Calu3 (cell line): ENCODE results near the gene TMCC1. TPM values are rescaled to one million over a fixed set of nuclear protein-coding genes. Genes with fewer than 3 reads are reported as not detected.
"Not testable (repeated sequence)": the region's sequence is repeated elsewhere in the genome, so short reads cannot be mapped to it uniquely, and the experiment has no call there.

Source experiments
- BruUV-seq: library from RNA; stranded (reverse); fragments of 400-500 nt; replicated peaks from 2 replicates; lab custom pipeline; 2021; lab: Mats Ljungman, UMichigan
- CTCF ChIA-PET: fragments of 300-600 bp; sonication (Branson Sonifier 250); formaldehyde crosslinking; loops from one replicate; lab custom pipeline; 2022; ENCODE audit warnings: antibody characterized with exemption; lab: Charles Lee
- DNase-seq: peaks from one replicate; pipeline ENCODE4 v3.0.0; 2022
- H3K27ac Mint-ChIP-seq: one replicate; pipeline ENCODE4 v1.8.0; 2022; ENCODE audit warnings: mixed read lengths; ENCODE audit not compliant: unreplicated experiment
- H3K27me3 Mint-ChIP-seq: one replicate; pipeline ENCODE4 v1.8.0; 2022; ENCODE audit warnings: mixed read lengths; ENCODE audit not compliant: unreplicated experiment
- H3K36me3 Mint-ChIP-seq: one replicate; pipeline ENCODE4 v1.8.0; 2022; ENCODE audit warnings: mild to moderate bottlenecking, moderate library complexity, mixed read lengths; ENCODE audit not compliant: insufficient read depth, unreplicated experiment
- H3K4me1 Mint-ChIP-seq: one replicate; pipeline ENCODE4 v1.8.0; 2022; ENCODE audit warnings: mild to moderate bottlenecking, low read depth, mixed read lengths; ENCODE audit not compliant: unreplicated experiment
- H3K4me3 Mint-ChIP-seq: one replicate; pipeline ENCODE4 v1.8.0; 2022; ENCODE audit warnings: mild to moderate bottlenecking, low read depth, moderate library complexity, mixed read lengths; ENCODE audit not compliant: unreplicated experiment
- H3K9me3 Mint-ChIP-seq: one replicate; pipeline ENCODE4 v1.8.0; 2022; ENCODE audit warnings: low read depth, mixed read lengths; ENCODE audit not compliant: unreplicated experiment
- intact Hi-C: fragments of 100-400 bp; cut with micrococcal nuclease; formaldehyde crosslinking; loops from one replicate; pipeline ENCODE4 v1.10.0; 2022; ENCODE audit not compliant: unreplicated experiment
- total RNA-seq: library from RNA; stranded (reverse); gene quantifications from 2 replicates; pipeline ENCODE4 v1.2.3, GENCODE V29; 2022
- TF ChIP-seq, protein P1 (sequence below): fragments of 200-600 bp; IDR thresholded peaks from one replicate; pipeline ENCODE4 v1.8.0; 2022; ENCODE audit warnings: antibody characterized with exemption; ENCODE audit not compliant: unreplicated experiment

The TMCC1 gene
- total RNA-seq, 1 experiment from 2014 or later, result 57.2 TPM

DNA sequence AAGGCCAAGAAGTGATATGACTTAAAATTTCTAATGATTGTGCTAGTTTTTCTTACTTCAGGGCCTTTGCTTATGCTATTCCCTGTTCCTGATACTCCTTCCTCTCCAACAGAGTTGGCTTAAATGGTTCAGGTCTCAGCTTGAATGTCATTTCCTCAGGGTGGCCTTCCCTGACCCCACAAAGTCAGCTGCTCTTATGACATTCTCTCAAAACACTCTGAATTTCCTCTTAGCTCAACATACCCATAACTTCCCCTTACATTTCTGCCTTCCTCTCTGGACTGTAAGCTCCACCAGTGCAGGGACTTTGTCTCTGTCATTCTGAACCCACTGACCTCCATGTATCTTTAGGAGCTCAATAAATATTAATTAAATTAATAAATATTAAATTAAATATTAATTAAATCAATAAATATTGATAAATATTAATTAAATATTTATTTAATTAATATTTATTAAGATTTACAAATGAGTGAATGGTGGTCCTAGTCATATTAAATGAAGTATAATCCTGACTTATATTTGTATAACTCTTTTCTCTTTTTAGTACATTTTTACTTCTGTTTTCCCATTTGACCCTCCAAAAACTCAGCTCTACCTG, 17.9 kb upstream of the TMCC1 start:
- Mint-ChIP-seq H3K27ac (peak overlapping the region; percentile 25), H3K36me3 (peaks cover 5% of the 10 kb centered on the region), H3K4me3 (no peak overlapping the region), H3K27me3 (no peaks in the 10 kb centered on the region), H3K4me1 (peaks cover 19% of the 10 kb centered on the region), H3K9me3 (peaks cover 11% of the 10 kb centered on the region)
- BruUV-seq, result no TSS peak
- CTCF ChIA-PET, result interaction anchor here (1.0 to 1.2 kb wide), 2 partner anchors 185 to 421 kb away, joined by 3 read pairs; no protein-coding TSS in a partner anchor
- DNase-seq, result no peak
- TF ChIP-seq, protein P1, sequence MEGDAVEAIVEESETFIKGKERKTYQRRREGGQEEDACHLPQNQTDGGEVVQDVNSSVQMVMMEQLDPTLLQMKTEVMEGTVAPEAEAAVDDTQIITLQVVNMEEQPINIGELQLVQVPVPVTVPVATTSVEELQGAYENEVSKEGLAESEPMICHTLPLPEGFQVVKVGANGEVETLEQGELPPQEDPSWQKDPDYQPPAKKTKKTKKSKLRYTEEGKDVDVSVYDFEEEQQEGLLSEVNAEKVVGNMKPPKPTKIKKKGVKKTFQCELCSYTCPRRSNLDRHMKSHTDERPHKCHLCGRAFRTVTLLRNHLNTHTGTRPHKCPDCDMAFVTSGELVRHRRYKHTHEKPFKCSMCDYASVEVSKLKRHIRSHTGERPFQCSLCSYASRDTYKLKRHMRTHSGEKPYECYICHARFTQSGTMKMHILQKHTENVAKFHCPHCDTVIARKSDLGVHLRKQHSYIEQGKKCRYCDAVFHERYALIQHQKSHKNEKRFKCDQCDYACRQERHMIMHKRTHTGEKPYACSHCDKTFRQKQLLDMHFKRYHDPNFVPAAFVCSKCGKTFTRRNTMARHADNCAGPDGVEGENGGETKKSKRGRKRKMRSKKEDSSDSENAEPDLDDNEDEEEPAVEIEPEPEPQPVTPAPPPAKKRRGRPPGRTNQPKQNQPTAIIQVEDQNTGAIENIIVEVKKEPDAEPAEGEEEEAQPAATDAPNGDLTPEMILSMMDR, result no peak
- intact Hi-C loops, result no loop called here

DNA sequence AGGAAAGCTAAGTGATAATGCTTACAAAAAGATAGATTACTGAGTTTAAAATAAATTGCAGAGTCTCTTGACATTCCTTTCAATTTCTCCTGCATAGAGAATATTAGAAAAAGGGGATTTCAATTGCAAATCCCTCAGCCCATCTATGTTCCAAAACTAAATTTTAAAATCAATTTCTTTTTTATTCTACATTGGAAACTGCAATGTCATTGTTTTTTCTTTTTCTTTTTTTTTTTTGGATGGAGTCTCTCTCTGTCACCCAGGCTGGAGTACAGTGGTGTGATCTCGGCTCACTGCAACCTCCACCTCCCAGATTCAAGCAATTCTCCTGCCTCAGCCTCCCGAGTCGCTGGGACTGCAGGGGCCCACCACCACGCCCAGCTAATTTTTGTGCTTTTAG, 15.7 kb upstream of the TMCC1 start:
- intact Hi-C loops, H3K36me3 Mint-ChIP-seq, BruUV-seq, H3K9me3 Mint-ChIP-seq, DNase-seq, H3K27me3 Mint-ChIP-seq, H3K4me3 Mint-ChIP-seq: not testable (repeated sequence)
- CTCF ChIA-PET, result interaction anchor here (1.3 to 2.2 kb wide), 4 partner anchors 13 to 419 kb away, joined by 5 to 9 read pairs (median 6); partner anchors contain the start of gene TMCC1
- H3K27ac Mint-ChIP-seq, result peak overlapping the region; percentile 63
- H3K4me1 Mint-ChIP-seq, result peaks cover 19% of the 10 kb centered on the region

DNA sequence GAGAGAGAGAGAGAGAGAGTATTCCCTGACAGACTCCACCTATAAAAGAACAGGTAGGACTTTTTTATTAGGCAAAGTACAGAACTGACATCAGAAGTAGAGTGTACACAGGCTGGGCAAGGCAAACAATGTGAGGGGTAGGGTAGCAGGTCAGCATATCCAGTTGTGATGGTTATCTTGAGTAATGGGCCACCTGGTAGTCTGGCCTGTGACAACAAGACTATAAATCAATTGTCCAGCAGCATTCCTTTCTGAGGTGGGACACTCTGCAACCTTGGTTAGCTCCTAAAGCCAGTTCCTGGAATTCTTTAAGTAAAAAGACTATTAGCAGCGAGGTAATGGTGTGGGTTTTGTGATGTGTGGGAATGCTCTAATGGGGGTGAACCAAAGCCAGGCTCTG, 14.9 kb upstream of the TMCC1 start:
- CTCF ChIA-PET, result interaction anchor here (0.6 to 2.2 kb wide), 10 partner anchors 14 to 482 kb away, joined by 3 to 9 read pairs (median 4); partner anchors contain the start of gene TMCC1
- peak overlapping the region; percentile 63 for H3K27ac Mint-ChIP-seq
- TF ChIP-seq, protein P1, result no peak
- no TSS peak for BruUV-seq
- peak overlapping the region; percentile 5 for H3K4me3 Mint-ChIP-seq
- H3K4me1 Mint-ChIP-seq, result peaks cover 19% of the 10 kb centered on the region
- DNase-seq, result peak; percentile 74
- no peaks in the 10 kb centered on the region for H3K27me3 Mint-ChIP-seq
- peaks cover 10% of the 10 kb centered on the region for H3K9me3 Mint-ChIP-seq
- H3K36me3 Mint-ChIP-seq, result no peaks in the 10 kb centered on the region
- intact Hi-C loops, result no loop called here

DNA sequence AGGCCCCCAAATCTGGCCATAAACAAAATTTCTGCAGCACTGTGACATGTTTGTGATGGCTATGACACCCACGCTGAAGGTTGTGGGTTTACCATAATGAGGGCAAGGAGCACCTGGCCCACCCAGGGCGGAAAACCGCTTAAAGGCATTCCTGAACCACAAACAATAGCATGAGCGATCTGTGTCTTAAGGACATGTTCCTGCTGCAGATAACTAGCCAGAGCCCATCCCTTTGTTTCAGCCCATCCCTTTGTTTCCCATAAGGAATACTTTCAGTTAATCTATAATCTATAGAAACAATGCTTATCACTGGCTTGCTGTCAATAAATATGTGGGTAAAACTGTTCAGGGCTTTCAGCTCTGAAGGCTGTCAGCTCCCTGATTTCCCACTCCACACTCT, 7.8 kb upstream of the TMCC1 start:
- H3K4me1 Mint-ChIP-seq, DNase-seq, H3K27me3 Mint-ChIP-seq, BruUV-seq, CTCF ChIA-PET, H3K36me3 Mint-ChIP-seq, intact Hi-C loops, H3K4me3 Mint-ChIP-seq, H3K27ac Mint-ChIP-seq: not testable (repeated sequence)
- H3K9me3 Mint-ChIP-seq, result peaks cover 19% of the 10 kb centered on the region

DNA sequence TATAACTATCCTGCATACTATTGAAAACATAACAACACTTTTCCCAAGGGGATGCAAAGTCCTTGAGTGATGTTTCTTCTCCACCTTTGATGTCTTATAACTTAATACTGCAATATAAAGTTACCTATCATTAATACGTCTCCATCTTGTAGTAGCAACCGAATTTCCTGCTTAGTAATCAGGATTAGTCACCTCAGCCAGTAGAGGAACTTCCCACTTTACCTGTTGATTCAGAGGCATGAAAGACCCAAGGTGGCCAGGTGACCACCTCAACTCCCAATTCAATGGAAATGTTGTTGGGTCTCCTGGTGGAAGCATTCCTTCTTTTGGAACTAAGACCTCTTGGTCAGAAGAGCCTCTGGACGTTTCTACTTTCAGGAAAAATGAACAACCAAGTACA, 3.5 kb upstream of the TMCC1 start:
- DNase-seq, result no peak
- H3K9me3 Mint-ChIP-seq, result peaks cover 8% of the 10 kb centered on the region
- no peak overlapping the region for H3K4me3 Mint-ChIP-seq
- intact Hi-C loops, result no loop called here
- H3K4me1 Mint-ChIP-seq, result peaks cover 12% of the 10 kb centered on the region
- CTCF ChIA-PET, result interaction anchor here (0.6 kb wide), 1 partner anchor 1883 kb away, joined by 4 read pairs; no protein-coding TSS in a partner anchor
- H3K27me3 Mint-ChIP-seq, result no peaks in the 10 kb centered on the region
- no peak overlapping the region for H3K27ac Mint-ChIP-seq
- TF ChIP-seq, protein P1, result no peak
- peaks cover 33% of the 10 kb centered on the region for H3K36me3 Mint-ChIP-seq
- no TSS peak for BruUV-seq
